Middle frontal gyrus (tissue), 1 donor: ENCODE measurements around the gene FGF21.
A peak's percentile ranks its signal among the peaks of the same experiment; 100 is the strongest.

Experiments used
- DNase-seq: peaks from one replicate; pipeline ENCODE4 v3.0.0-alpha.2; 2015; ENCODE audit warnings: low spot score; ENCODE audit errors: extremely low spot score

The FGF21 gene

DNA sequence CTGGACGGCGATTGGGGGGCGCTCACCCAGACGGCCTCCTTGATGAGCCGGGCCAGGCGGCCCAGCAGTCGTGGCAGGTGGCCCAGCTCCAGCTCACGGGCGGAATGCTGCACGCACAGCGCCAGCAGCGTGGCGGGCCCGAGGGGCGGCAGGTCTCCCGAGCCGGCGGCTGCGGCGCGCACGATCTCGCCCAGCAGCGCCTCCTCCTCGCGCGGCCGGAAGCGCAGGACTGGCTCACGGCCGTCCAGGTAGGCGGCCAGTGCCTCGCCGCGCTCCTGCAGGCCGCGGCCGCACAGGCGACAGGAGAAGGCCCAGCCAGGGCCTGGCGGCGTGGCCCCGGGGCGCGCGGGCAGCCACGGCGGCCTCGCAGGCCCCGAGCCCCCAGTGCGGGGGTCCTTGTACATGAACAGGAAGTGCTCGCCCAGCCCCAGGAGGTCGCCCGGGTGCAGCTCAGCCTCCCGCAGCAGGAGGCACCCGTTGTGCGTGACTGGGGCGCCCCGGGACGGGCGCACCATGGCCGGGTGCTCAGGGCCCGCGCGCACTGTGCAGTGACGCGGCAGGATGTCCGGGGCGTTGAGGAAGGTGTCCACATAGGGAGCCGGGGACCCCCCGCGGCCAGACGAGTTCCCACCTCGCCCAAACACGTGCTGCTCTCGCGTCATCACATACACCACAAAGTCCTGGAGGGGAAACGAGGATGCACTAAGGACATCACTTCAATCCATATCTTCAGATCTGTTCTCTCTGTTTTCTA lies 26.2 kb upstream of the FGF21 start:
- DNase-seq, result no peak

- no peak for DNase-seq
These were observed 23.9 kb upstream of the FGF21 start for GRCh38 chr19:48731452-48731851.

DNA sequence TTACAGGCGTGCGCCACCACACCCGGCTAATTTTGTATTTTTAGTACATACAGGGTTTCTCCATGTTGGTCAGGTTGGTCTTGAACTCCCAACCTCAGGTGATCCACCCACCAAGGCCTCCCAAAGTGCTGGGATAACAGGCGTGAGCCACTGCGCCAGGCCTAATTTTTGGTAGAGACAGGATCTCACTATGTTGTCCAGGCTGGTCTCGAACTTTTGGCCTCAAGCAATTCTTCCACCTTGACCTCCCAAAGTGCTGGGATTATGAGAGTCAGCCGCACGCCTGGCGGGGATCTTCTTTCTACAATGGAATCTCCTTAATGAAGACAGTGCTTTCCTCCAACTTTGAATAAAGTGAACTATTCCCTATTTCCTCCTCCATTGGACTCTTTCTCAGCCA lies 20.7 kb upstream of the FGF21 start:
- DNase-seq, result no peak

DNA sequence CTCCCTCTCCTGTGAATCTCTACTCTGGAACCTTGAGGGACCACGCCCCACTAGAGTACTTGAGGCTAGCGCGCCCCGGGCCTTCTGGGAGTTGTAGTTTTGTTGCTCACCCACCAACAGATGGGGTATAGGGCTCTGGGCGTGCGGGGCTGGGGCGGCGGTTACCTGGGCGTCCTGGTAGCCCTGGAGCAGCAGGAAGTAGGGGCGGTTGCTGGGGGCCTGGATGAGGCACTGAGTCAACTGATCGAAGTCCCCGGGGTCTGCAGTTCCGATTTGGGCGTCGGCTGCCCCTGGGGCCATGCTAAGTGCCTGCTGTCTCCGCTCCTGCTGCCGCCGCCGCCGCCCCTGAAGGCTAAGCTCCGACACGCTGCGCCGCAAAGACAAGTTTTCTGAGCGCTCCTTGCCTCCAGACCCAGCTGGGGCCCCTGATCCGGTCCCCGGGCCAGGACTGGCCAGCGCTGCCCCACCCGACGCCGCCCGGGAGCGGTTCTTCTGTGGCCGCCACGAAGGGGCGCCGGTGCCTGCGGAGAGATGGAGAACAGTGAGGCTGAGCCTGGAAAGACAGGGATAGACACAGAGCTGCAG lies 20.2 kb upstream of the FGF21 start:
- DNase-seq, result no peak

- DNase-seq, result no peak
These were observed 17.8 kb upstream of the FGF21 start for GRCh38 chr19:48737360-48737998.

DNA sequence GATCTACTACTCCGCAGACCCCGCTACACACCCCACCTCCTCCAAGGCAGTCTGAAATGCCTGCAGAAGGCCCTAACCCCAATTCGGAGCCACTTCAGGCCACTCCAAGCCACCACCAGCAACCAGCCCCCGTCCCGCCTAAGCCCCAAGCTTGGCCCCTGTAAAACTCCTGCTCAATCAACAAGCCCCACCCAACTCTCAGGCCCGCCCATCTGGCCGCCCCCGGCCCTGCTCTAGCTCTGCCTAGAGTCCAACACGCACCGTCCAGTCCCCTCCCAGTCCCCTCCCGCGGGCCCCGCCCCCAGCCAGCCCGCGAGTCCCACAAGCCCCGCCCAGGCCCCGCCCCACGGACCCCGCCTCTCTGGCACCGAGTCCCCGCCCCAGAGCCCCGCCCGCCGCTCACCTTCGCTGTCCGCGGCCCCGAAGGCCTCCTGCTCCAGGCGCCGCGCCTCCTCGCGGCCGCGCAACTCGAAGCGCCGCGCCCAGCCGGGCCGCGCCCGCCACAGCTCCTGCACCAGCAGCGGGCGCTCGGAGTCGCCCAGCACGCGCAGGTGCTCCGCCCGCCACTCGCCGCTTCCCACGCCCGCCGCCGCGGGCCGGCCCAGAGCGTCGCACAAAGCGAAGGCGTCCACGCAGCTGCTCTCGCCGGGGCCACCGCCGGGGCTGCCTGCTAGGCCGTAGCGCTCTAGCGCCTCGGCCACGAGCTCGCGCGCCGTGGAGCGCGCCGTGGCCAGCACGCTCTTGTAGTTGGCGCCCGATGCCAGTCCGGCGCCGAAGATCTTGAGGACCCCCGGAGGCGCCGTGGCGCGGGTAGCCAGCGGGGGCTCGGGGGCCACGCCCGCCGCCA lies 16.5 kb upstream of the FGF21 start:
- peak; percentile 40 for DNase-seq

- no peak for DNase-seq
These were observed 15.7 kb upstream of the FGF21 start for GRCh38 chr19:48739404-48740163.

GRCh38 chr19:48740164-48740972 lies 15.0 kb upstream of the FGF21 start, which contains the start of gene RASIP1:
TSS of gene RASIP1 (minus strand) at chr19:48740610. CDS start at chr19:48740282, 328 bp downstream.
- no peak for DNase-seq

DNA sequence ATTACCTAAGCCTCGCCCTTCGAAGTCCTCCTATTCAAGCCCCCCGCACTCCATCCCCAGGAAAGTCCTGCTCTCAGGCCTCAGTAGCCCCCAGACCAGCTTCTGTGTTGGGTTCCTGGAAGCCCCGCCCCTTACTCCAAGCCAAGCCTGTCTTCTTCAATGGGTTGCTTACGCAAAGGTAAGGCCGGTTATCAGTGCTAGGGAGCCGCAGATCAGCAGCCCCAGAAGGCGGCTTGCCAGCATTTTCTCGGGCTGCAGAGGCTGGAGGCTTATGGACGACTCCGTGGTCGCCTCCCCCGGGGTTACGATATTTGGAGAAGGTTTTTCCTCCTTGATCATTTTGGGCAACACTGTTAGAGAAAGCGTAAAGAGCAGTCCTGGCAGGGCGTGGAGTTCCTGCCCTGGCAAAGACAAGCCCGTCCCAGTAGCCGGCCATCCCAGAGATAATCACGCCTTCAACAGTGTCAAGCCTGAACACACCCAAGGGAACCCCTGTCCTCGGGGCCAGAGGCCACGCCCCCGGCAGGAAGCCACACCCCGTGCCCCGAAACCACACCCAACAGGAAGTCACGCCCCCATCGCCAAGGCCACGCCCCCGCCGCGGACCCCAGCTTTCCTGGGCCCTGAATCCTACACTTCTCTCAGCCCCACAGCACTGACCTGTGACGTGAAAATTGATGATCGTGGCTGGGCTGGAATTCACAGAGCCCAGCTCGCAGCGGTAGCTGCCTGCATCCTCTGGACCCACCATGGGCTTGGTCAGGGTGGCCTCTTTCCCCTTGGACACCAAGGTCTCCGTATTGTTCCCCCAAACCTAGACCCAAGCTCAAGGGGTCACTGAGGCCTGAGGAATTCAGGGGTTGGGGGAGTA lies 14.0 kb upstream of the FGF21 start:
- no peak for DNase-seq

- no peak for DNase-seq
These were observed 13.2 kb upstream of the FGF21 start for GRCh38 chr19:48742096-48742495.

GRCh38 chr19:48745208-48745995 lies 9.9 kb upstream of the FGF21 start:
- DNase-seq, result peak; percentile 55

DNA sequence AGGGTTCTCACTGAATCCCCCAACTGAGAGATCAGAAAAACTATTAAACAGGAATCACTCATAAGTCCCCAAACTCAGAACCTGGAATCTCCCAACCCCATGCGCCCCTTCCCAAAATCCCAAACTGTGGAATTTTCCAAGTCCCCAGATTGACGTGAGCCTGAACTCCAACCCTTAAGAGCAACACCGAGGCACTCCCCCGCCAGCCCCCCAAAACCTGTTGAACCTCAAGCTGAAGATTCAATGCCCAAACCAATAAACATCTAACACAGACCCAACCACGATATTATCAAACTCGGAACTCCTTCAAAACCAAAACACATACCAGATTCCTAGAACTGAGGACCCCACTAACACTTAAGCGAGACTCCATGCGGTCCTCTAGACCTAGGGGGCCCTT lies 9.2 kb upstream of the FGF21 start:
- DNase-seq, result no peak

- peak; percentile 71 for DNase-seq
These were observed 8.4 kb upstream of the FGF21 start, which contains the start of gene IZUMO1 for GRCh38 chr19:48746738-48747575. TSS of gene IZUMO1 (minus strand) at chr19:48746909. CDS start at chr19:48745859, 1,050 bp downstream.

DNA sequence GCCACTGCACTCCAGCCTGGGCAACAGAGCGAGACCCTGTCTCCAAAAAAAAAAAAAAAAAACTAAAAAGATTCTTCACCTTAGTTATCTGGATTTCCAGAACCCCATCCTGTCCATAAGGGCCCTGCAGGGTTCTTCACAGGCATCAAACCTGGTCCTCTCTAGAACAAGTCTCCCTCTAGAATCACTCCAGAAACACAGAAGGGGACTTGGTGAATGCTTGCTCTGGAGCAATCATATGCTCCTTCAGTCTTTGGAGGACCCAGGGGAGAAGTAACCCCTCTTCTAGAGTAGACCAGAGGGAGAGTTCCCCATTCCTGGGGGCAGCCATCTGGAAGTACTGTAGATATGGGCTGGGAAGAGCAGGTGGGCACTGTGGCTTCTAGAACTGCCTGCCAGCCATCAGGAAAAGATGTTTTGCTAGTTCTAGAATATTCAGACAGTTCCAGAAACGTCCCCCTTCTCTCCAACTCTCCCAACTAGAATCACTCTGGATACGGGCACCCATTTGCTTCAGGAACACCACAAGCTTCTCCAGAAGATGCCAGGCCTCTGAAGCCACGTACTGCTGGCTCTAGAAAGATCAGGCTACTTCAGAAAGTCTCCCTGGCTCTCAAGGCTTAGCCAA lies 5.6 kb upstream of the FGF21 start:
- DNase-seq, result no peak

DNA sequence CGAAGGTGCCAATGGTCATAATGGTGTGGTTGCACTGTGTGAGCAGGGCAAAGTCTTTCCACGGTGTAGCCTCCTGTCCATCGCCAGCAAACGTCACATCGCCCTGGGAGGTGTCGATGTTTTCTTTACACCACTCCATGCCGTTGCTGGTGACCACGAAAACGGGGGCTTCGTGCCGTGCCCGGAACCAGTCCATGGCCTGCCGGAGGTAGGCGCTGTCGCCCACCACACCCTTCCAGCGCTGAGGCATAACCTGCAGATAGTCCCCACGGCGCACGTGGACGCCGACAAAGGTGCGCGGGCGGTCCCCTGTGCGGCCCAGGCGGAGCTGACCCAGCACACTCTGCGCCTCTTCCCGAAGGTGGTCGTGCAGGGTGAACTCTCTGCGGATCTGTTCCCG lies 5.0 kb upstream of the FGF21 start:
- DNase-seq, result no peak

DNA sequence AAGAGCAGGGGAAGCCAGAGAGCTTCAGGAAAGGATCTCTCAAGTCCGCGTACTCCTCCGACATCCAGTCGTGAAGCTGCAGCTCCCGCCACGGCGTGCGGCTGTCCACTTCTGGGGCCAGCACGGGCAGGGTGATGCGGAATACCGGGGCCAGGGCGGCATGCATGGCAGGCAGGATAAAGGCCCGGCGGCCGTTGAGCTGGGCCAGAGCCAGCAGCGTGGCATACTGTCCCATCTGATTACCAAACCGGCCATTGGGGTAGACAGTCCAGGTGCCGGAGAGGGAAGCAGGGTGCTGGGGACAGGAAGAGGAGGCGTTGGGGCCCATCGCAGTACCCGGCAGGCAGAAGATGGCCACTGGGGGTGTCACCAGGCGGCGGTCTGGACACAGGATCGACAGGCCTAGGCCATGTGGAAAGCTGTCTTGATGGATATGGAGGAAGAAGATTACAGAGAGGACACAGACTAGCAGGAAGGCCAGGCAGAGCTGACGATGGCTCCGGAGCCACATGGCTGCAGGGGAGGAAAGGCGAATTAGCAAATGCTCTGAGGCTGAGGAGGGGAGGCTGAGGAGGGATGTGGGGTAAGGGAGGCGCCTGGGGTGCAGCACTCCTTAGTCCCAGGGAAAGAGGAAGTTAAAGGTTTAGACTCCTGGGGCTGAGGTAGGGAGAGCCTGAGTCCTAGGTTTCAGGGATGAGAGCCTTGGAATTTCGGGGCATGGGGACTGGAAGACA lies 4.4 kb upstream of the FGF21 start:
- DNase-seq, result no peak
